Fibroblast of villous mesenchyme (primary cell): ENCODE data around the gene C1QTNF9B. TPM values are rescaled to one million over a fixed set of nuclear protein-coding genes. Genes with fewer than 3 reads are reported as not detected.

Experiments used
- DNase-seq: peaks from one replicate; pipeline ENCODE4 v3.0.0-alpha.2; 2010; ENCODE audit warnings: low read depth
- H3K4me3 ChIP-seq: 2 replicates; pipeline ENCODE4 v1.5.1; 2011; ENCODE audit warnings: low read depth, mild to moderate bottlenecking, low read length
- CTCF ChIP-seq: IDR thresholded peaks from 2 replicates; pipeline ENCODE4 v1.5.1; 2012; ENCODE audit warnings: low read depth, mild to moderate bottlenecking, low read length; ENCODE audit not compliant: insufficient read depth
- total RNA-seq: library from RNA; depleted of rRNA; stranded (reverse); fragments of >200 nt; gene quantifications from 2 replicates; pipeline ENCODE4 v1.2.3, GENCODE V29; 2012

Gene C1QTNF9B
- total RNA-seq, 1 donor = 0.86 TPM

GRCh38 chr13:23877286-23877685, 20.0 kb downstream of the C1QTNF9B start:
- DNase-seq = no peak
- no peak for TF ChIP-seq CTCF
- H3K4me3 ChIP-seq = no peak overlapping the region

GRCh38 chr13:23876265-23876664, 21.0 kb downstream of the C1QTNF9B start:
- no peak for DNase-seq
- TF ChIP-seq CTCF = peak; percentile 69
- H3K4me3 ChIP-seq = no peak overlapping the region

- no peak overlapping the region for H3K4me3 ChIP-seq
- peak; percentile 53 for TF ChIP-seq CTCF
- peak; percentile 63 for DNase-seq
These were observed 25.6 kb downstream of the C1QTNF9B start for GRCh38 chr13:23871616-23872220.

GRCh38 chr13:23870356-23871140, 26.8 kb downstream of the C1QTNF9B start:
- DNase-seq = no peak
- TF ChIP-seq CTCF = no peak
- H3K4me3 ChIP-seq = no peak overlapping the region

DNA sequence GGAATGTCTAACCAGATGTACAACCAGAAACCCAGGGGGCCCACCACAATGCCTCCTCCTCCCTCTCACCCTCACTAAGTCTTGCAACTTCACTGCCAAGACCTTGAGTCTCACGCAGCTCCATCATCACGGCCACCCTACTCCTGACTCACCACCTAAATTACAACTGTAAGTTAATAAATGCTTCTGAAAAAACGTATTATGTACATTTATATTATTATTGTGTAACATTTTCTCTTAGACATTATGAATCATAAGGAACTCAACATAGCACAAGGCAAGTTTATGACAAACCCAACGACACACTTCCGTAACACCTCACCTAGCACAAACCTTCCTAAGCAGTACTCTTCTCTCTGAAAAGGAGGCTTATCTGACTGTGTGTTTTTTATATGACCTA, 28.8 kb downstream of the C1QTNF9B start:
- H3K4me3 ChIP-seq = no peak overlapping the region
- DNase-seq = peak; percentile 56
- TF ChIP-seq CTCF = no peak

DNA sequence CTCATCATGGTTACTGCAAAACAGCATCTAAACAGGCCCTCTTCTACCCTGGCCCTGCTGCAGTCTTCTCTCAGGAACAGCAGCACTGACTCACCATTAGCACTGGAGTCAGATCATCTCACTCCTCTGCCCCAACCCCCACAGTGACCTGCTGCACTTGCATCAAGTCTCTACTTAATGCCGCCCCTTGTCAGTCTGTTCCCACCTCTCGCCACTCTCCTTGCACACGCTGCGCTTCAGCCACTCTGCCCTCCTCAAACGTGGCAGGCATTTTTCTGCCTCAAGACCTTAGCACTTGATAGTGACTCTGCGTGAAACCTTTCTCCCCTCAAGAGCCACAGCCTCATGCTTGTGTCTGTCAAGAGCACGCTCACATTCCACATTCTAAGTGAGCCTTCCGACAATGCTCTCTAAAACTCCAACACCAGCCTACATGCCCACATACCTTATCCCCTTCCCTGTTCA, 30.2 kb downstream of the C1QTNF9B start:
- DNase-seq = peak; percentile 38
- TF ChIP-seq CTCF = no peak
- H3K4me3 ChIP-seq = no peak overlapping the region
